ENCODE measurements around the gene CD93.

CD93 gene

DNA sequence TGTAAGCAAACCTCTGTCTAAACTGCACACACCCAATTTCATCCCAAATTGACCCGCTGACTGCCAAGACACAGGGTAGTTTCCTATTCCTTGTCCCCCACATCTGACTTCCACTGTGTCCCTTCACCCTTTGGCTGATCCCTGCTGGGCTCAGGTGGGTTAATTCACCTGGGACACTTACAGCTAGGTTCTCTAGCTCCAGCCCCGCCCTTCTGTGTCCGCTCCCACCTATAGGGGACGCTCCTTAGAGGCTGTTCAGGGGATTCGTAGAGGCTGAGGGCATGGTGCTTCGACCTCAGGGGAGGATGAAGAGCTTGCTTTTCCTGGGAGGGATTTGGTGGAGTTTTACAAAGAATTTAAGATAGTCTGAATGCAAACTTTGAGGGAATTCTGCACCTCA lies 4.0 kb upstream of the CD93 start:
- no peak for DNase-seq (ENCODE audit: low read depth)
- TF ChIP-seq, protein P1, sequence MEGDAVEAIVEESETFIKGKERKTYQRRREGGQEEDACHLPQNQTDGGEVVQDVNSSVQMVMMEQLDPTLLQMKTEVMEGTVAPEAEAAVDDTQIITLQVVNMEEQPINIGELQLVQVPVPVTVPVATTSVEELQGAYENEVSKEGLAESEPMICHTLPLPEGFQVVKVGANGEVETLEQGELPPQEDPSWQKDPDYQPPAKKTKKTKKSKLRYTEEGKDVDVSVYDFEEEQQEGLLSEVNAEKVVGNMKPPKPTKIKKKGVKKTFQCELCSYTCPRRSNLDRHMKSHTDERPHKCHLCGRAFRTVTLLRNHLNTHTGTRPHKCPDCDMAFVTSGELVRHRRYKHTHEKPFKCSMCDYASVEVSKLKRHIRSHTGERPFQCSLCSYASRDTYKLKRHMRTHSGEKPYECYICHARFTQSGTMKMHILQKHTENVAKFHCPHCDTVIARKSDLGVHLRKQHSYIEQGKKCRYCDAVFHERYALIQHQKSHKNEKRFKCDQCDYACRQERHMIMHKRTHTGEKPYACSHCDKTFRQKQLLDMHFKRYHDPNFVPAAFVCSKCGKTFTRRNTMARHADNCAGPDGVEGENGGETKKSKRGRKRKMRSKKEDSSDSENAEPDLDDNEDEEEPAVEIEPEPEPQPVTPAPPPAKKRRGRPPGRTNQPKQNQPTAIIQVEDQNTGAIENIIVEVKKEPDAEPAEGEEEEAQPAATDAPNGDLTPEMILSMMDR (conservative IDR thresholded peaks at IDR 0.05; ENCODE audit: low read depth, low read length): no peak
- no peak overlapping the region for H3K4me3 ChIP-seq (ENCODE audit: low read depth, low read length)

DNA sequence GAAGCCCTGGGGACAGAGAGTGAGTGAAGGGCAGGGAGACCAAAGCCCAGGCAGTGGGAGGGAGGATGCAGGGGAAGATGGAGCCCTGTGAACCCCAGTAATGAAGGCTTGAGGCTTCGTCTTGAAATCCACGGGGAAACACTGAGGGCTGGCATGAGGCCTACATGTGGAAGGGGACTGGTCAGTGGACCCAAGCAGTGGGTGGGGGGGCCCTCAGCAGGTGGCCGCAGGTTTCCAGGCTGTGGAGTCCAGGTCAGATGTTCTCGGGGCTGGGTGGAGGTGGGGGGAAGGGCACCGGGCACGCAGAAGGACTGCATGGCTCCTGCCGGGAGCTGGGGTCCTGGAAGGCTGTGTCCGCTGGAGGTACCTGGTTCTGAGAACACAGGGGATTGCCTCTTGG lies 2.7 kb upstream of the CD93 start:
- TF ChIP-seq, protein P1 (conservative IDR thresholded peaks at IDR 0.05; ENCODE audit: low read depth, low read length): no peak
- no peak overlapping the region for H3K4me3 ChIP-seq (ENCODE audit: low read depth, low read length)
- no peak for DNase-seq (ENCODE audit: low read depth)

DNA sequence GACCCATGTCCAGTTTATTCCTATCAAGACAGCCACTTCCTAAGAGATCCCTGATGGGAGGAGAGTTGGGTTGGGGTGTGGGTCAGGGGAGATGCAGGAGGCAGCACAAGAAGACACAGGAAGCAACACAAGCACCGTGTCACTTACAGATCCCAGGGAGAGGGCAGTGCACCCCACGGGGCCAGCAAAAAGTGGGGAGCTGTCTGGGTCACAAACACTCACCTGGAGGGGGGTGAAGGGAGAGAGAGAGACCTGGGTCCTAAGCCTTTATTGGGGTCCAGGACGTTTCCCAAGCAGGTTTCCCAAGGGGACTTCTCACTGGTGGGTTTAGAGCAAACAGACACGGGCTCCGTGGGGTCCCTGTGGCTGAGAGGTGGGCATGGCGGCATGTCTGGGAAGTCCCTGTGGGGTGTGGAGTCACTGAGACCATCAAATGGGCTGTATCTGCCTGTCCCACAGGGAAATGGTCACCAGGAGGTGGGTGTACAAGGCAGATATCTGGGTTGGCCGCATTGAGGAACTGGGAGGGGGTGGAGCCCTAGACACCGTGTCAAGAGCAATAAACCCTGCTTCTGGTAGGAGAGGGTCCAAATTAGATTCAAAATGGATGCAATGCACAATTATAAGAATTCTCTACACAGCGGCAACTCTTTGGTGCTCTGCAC lies 1.6 kb upstream of the CD93 start:
- H3K4me3 ChIP-seq (ENCODE audit: low read depth, low read length): no peak overlapping the region
- TF ChIP-seq, protein P1 (conservative IDR thresholded peaks at IDR 0.05; ENCODE audit: low read depth, low read length): no peak
- no peak for DNase-seq (ENCODE audit: low read depth)

DNA sequence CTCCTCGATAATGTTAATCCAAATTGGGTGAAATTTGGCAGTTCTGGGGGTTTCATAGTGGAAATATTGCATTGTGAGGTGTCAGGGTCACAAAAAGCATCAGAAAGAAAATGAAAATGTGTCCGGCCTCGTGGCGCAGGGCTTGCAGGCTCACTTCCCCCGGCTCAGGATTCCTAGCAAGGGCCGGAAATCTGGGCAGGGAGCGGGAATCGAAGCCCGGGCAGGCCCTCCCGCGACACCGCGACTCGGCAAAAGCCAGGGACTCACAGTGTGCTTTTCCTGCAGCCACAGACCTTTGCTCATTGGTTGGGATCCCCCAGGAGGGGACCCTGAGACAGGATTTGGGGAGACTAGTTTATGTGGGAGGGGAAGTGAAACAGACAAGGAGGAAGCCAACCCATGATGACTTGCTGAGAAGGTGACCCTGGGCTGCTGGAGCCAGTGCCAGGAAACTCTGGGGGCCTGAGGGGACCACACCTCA lies 847 bp upstream of the CD93 start:
- H3K4me3 ChIP-seq (ENCODE audit: low read depth, low read length): no peak overlapping the region
- no peak for DNase-seq (ENCODE audit: low read depth)
- TF ChIP-seq, protein P1 (conservative IDR thresholded peaks at IDR 0.05; ENCODE audit: low read depth, low read length): no peak

DNA sequence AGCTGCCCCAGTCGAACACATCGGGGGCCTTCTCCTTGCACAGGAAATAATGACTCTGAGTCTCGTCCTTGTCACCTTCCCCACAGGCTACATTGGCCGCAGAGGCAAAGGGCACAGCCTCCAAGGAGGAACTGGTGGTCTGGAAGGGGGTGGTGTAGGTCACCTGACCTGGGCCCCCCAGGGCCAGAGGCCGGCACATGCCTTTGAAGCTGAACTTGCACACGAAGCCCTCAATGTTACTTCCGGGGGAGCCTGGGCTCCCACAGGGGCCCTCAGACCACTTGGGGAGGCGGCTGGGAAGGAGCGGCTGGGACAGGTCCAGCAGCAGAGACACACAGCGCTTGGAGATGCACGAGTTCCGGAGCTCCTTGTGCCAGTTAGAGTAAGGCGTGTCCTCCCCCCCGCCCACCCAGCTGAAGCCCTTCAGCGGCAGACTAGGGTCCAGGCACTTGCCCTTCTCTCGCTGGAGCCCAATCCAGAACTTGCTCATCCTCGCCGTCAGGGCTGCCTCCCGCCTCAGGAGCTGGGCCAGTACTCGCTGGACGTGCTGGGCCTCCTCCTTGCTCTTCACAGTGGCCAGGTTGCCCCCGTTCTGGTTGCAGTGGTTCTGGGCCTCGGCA lies 578 bp downstream of the CD93 start:
- no peak for DNase-seq (ENCODE audit: low read depth)
- H3K4me3 ChIP-seq (ENCODE audit: low read depth, low read length): no peak overlapping the region
- TF ChIP-seq, protein P1 (conservative IDR thresholded peaks at IDR 0.05; ENCODE audit: low read depth, low read length): no peak

DNA sequence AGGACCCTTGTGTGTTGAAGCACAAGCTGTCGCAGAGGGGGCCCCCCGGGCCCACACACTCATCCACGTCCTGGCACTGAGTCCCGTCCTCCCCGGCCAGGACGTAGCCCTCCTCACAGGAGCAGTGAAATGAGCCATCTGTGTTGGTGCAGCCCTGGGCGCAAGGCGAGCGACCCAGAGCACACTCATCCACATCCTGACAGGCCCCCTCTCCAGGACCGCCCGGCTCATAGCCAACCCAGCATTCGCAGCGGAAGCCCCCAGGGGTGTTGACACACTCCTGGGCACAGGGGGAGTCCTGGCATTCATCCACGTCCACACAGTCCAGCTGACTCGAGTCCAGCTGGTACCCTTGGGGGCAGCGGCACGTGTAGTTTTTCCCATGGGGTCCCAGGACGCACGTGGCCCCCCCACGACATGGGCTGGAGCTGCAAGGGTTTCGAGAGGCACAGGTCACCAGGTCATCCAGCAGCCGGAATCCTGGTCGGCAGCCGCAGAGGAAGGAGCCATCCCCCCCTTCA lies 1.2 kb downstream of the CD93 start:
- DNase-seq (ENCODE audit: low read depth): no peak
- TF ChIP-seq, protein P1 (conservative IDR thresholded peaks at IDR 0.05; ENCODE audit: low read depth, low read length): no peak
- no peak overlapping the region for H3K4me3 ChIP-seq (ENCODE audit: low read depth, low read length)

Measured in choroid plexus epithelial cell (primary cell).